Measurements from ENCODE around the gene TMEM183A. TPM values are rescaled to one million over a fixed set of nuclear protein-coding genes. Genes with fewer than 3 reads are reported as not detected.
A peak's percentile ranks its signal among the peaks of the same experiment; 100 is the strongest.
"Not testable (repeated sequence)": the region's sequence is repeated elsewhere in the genome, so short reads cannot be mapped to it uniquely, and the experiment has no call there.

TMEM183A gene, protein sequence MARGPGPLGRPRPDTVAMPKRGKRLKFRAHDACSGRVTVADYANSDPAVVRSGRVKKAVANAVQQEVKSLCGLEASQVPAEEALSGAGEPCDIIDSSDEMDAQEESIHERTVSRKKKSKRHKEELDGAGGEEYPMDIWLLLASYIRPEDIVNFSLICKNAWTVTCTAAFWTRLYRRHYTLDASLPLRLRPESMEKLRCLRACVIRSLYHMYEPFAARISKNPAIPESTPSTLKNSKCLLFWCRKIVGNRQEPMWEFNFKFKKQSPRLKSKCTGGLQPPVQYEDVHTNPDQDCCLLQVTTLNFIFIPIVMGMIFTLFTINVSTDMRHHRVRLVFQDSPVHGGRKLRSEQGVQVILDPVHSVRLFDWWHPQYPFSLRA
- total RNA-seq (2014; rRNA removed; shearing (Covaris generic)) = 92.5 and 94.2 TPM in 2 replicates

DNA sequence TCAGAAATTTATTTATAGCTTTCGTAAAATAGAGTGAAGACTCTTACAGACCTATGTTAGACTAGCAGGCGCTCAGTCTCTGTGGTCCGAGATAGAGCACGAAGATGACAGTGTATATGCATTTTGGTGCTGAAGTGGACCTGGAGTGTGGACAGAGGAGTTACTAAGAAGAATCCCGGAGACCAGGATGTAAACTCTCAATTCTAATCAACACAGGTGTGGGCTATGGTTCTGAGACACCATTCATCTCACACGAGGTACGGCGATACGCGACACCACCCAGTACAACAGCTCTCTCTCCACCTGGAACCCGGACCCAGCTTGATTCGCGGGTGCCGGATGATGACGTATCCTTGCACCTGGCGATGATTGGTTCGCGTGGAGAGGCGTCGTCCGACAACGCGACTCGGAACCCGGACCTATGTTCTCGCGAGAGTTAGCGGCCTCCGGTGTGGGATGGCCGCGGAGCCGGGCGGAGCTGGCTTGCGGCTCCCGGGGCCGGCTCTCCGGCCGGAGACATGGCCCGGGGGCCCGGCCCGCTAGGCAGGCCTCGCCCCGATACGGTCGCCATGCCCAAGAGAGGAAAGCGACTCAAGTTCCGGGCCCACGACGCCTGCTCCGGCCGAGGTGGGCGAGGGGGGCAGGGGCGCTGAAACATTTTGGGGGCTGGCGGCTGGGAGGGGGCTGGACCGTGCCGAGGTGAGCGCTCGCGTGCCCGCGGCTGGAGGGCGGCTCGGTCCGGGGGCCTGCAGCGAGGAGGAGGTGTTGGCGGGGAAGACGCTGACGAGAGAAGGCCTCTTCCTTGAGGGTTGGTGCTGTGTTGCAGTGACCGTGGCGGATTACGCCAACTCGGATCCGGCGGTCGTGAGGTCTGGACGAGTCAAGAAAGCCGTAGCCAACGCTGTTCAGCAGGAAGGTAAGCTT lies at the start of gene TMEM183A:
TMEM183A (plus strand) TSS at position 427 of the 924 bp plus-strand sequence; CDS start at position 519, 92 bp downstream.
- peak; percentile 97 for DNase-seq (ENCODE audit: low spot score)

DNA sequence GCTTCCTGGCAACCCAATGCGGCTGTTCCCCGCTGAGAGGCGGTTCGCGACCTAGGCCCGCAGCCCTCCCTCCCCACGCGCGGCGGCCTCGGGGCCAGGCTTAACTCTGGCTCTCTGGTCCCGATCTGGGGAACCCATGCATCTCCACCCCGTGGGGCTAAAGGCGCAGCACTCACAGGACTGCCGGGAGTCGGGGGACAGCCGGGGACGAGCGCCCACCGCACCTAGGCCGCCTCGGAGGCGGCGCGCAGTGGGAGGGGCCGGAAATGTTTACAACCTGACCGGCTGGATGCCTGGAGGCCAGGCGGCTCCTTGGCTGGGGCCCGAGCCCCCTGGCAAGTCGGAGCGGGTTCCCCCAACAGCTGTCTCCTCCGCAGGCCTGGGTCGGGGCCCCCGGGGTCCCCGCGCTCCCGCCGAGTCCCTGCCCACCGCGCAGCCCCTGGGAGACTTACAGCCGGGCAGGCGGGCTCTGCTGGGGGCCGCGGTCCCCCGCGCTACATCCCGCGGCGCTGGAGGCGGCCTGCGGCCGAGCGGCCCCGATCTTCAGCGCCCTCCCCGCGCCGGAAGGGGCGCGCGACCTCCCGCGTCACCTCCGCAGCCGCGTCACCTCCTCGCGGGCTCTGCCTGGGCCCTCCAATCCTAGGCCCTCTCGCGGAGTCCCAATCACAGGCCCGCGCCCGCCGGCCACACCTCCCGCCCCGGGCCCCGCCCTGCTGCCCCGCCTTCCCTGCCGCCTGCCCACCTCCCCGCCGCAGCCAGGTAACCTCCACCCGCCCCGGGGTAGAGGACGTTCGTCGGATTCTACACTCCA lies 49.2 kb upstream of the TMEM183A start, which contains the start of gene ADIPOR1:
ADIPOR1 (minus strand) TSS at position 580 of the 811 bp plus-strand sequence. CDS start 7,242 bp downstream, outside the sequence.
- peak; percentile 87 for DNase-seq (ENCODE audit: low spot score)

GRCh38 chr1:202958544-202959275 lies 48.5 kb upstream of the TMEM183A start:
- DNase-seq (ENCODE audit: low spot score) = peak; percentile 29

- peak; percentile 37 for DNase-seq (ENCODE audit: low spot score)
Measured at GRCh38 chr1:202959276-202959620, 47.9 kb upstream of the TMEM183A start.

DNA sequence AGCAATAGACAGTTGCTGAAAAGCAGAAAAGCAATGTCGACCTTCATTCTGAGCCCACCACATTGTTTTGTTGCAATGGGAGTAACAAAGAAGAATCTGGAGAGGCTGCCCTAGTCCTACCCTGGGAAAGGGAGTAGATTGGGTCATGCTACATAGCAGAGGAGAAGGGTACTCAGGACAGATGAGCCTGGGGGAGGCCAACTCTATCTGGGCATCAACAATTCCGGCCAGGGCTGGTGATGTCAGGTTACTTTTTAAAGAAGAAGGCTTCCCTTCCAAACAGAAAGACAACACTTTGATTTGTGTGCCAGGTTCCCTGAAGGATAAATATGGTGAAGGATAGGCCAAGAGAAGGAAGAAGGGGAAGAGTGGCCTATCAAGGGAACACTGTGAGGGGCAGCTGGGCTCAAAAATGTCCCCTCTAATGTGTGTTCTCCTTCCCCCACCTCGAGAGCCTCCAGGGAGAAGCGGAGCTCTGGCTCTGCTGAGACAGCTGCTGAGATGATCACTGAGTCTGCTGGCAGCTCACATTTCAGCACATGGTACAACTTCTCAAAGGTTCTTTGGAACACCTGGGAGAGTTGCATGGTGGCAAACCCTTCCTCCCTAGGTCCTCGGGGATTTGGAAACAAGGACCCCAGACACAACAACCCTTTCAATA lies 45.8 kb upstream of the TMEM183A start:
- no peak for DNase-seq (ENCODE audit: low spot score)

DNA sequence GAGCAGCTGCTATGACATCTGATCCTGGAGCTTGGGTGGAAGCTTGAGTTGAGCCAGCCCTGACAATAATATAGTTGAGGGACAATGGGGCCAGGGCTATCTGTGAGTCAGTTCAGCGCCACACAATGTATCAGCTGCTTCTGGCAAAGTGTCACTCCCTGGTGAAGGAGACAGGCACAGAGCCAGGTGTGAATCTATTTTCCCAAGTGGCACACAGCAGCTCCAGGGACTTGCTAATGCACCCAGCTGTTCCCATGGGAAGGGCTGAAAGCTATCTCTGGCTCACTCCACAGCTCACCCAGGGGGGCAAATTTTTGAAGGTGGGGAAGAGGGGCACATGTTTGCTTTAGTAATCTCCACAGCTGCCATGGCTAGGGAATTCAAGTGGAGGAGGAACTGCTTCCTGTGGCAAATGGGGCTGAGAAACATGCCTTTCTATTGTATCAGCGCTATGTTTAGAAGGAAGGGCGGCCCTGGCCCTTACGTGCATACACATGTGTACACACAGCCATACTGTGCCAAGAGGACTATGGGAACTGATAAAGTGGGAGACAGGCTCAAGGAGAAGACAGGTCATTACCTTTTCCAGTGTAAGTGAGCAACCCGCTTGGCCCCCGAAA lies 42.3 kb upstream of the TMEM183A start:
- DNase-seq (ENCODE audit: low spot score) = no peak

DNA sequence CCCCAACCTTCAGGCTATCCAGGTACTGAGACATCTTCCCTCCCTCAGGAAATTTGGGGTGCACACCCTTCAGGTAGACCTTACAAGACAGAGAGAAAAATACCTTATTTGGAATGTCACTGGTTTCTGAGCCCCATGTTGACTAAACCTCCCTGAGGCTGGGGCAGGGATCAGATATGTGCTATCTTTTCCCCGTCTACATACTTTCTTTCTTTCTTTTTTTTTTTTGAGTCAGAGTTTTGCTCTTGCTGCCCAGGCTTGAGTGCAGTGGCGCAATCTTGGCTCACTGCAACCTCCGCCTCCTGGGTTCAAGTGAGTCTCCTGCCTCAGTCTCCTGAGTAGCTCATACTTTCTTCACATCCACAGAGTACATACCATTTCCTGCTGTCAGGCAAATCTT lies 41.8 kb upstream of the TMEM183A start:
- no peak for DNase-seq (ENCODE audit: low spot score)

- no peak for DNase-seq (ENCODE audit: low spot score)
Measured at GRCh38 chr1:202966006-202966898, 40.9 kb upstream of the TMEM183A start.

- peak; percentile 9 for DNase-seq (ENCODE audit: low spot score)
Measured at GRCh38 chr1:202967684-202968281, 39.4 kb upstream of the TMEM183A start.

DNA sequence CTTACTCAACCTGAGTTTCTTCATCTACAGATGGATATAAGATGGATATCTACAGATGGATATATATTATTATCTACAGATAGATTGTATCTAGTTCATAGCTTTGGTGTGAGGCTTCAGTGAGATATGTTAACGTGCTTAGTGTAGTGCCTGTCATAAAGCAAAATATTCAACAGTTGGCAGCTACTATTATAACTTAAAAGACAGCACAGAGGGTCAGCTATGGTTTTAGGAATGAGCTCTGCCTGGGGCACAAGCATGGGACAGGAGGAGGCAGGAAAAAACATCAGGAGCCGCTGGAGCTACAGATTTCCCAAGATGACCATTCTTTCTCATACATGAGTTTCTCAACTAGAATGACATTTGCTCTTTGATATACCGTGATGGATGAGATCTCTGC lies 38.8 kb upstream of the TMEM183A start:
- no peak for DNase-seq (ENCODE audit: low spot score)

GRCh38 chr1:202968895-202969295 lies 38.3 kb upstream of the TMEM183A start:
- DNase-seq (ENCODE audit: low spot score) = peak; percentile 86

DNA sequence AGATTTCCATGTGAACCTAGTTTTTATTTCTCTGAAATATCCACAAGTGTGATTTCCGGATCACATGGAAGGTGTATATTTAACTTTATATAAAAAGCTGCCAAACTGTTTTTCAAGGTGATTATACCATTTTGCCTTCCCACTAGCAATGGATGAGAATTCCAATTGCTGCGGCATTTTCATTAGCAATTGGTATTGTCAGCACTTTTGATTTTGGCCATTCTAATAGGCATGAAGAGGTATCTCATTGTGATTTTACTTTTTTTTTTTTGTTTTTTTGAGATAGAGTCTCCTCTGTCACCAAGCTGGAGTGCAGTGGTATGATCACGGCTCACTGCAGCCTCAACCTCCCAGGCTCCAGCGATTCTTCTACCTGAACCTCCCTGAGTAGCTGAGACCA lies 35.1 kb upstream of the TMEM183A start:
- DNase-seq (ENCODE audit: low spot score) = no peak

DNA sequence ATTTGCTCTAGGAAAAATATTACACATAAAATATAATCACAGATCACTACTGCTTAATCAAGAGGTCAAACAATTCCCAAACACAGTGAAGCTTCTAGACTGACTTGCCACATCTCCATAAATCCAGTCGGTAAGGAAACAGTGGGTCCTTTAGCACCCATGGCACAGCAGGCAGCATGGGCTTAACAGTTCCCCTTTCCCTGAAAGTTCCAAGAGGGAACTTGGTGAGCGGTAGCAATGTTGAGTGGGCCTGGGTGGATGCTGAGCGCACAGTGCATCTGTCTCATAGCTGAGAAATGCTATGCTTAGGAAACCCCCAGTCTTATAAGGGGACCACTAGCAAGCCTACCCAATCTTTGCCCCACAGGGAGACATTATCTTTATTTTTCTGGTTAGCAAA lies 32.3 kb upstream of the TMEM183A start:
- DNase-seq (ENCODE audit: low spot score) = no peak

GRCh38 chr1:202976633-202977032 lies 30.5 kb upstream of the TMEM183A start:
- DNase-seq (ENCODE audit: low spot score) = peak; percentile 9

DNA sequence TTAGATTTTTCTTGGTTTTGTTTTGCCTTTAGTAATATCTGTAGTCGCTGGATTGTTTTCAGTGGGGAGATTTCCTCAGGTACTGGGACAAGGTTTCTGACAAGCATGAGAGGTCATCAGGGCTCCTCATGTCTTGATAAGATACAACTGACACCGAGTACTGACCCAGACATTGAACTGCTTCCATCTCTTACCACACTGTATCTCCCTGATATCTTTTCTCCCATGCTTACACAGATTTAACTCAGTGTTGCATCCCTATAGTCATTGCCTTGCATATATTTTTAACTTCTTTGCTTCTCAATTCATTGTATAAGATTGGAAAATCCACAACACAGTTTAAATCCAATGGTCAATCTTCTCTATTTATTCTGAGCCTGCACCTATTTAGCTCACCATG lies 27.7 kb upstream of the TMEM183A start:
- DNase-seq (ENCODE audit: low spot score) = no peak

DNA sequence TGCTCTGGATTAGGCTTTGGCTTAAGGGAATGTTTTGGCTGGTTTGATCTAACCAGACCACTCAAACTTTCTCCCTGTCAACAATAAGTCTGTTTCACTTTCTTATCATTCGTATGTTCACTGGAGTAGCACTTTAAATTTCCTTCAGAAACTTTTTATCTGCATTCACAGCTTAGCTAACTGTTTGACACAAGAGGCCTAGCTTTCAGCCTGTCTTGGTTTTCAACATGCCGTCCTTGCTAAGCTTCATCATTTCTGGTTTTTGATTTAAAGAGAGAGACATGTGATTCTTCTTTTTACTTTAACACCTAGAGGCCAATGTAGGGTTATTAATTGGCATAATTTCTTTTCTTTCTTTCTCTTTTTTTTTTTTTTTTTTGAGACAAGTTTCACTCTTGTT lies 25.2 kb upstream of the TMEM183A start:
- DNase-seq (ENCODE audit: low spot score) = no peak

GRCh38 chr1:202982715-202983430 lies 24.3 kb upstream of the TMEM183A start:
- no peak for DNase-seq (ENCODE audit: low spot score)

GRCh38 chr1:202986120-202986519 lies 21.1 kb upstream of the TMEM183A start:
- not testable (repeated sequence) for DNase-seq (ENCODE audit: low spot score)

Measured in HT-29 (cell line).